GM23338 (cell line): ENCODE measurements around the gene RPTOR. TPM values are rescaled to one million over a fixed set of nuclear protein-coding genes. Genes with fewer than 3 reads are reported as not detected.
A peak's percentile ranks its signal among the peaks of the same experiment; 100 is the strongest.

Source experiments
- ATAC-seq: fragments of 200-7000 bp; cut with Tn5 transposase; 3 replicates; pipeline ENCODE4 v1.9.1; 2020
- DNase-seq: peaks from one replicate; pipeline ENCODE4 v3.0.0-alpha.2; 2015; ENCODE audit warnings: low spot score
- H2AFZ ChIP-seq: fragments of 200-600 bp; sonication (generic); 2 replicates; pipeline ENCODE4 v1.8.0; 2016; ENCODE audit warnings: antibody characterized with exemption, mild to moderate bottlenecking, moderate library complexity
- H3F3A ChIP-seq: fragments of 200-600 bp; sonication (generic); replicated peaks from 2 replicates; pipeline ENCODE4 v1.8.0; 2017; ENCODE audit warnings: antibody characterized with exemption, mixed run types, low read depth
- H3K27ac ChIP-seq: fragments of 200-600 bp; sonication (generic); 2 replicates; pipeline ENCODE4 v1.6.1; 2016; ENCODE audit warnings: low read depth
- H3K27me3 ChIP-seq: fragments of 200-600 bp; sonication (generic); 2 replicates; pipeline ENCODE4 v1.8.0; 2016; ENCODE audit warnings: mild to moderate bottlenecking, mixed run types, moderate library complexity; ENCODE audit not compliant: insufficient read depth
- H3K36me3 ChIP-seq: fragments of 200-600 bp; sonication (generic); 2 replicates; pipeline ENCODE4 v1.8.0; 2016; ENCODE audit warnings: mild to moderate bottlenecking; ENCODE audit not compliant: insufficient read depth
- H3K4me1 ChIP-seq: fragments of 200-600 bp; sonication (generic); 2 replicates; pipeline ENCODE4 v1.8.0; 2016; ENCODE audit warnings: mild to moderate bottlenecking, moderate library complexity; ENCODE audit not compliant: insufficient read depth
- H3K4me2 ChIP-seq: fragments of 200-600 bp; sonication (generic); 2 replicates; pipeline ENCODE4 v1.7.1; 2017; ENCODE audit warnings: mixed run types
- H3K4me3 ChIP-seq: fragments of 200-600 bp; sonication (generic); 2 replicates; pipeline ENCODE4 v1.6.1; 2016; ENCODE audit warnings: mixed run types
- H3K79me2 ChIP-seq: fragments of 200-600 bp; sonication (generic); replicated peaks from 2 replicates; pipeline ENCODE4 v1.8.0; 2017; ENCODE audit warnings: mild to moderate bottlenecking; ENCODE audit not compliant: insufficient read depth
- H3K9me2 ChIP-seq: fragments of 200-600 bp; sonication (generic); 2 replicates; pipeline ENCODE4 v1.8.0; 2017; ENCODE audit not compliant: insufficient read depth
- H4K20me1 ChIP-seq: fragments of 200-600 bp; sonication (generic); replicated peaks from 2 replicates; pipeline ENCODE4 v1.8.0; 2017; ENCODE audit warnings: mild to moderate bottlenecking; ENCODE audit not compliant: insufficient read depth
- H3K27ac Mint-ChIP-seq: 2 replicates; pipeline ENCODE4 v1.8.0; 2020; ENCODE audit warnings: inconsistent platforms, mild to moderate bottlenecking, moderate library complexity, mixed read lengths
- H3K27me3 Mint-ChIP-seq: 3 replicates; pipeline ENCODE4 v1.8.0; 2022; ENCODE audit warnings: low read depth, mild to moderate bottlenecking, moderate library complexity, mixed read lengths, inconsistent platforms; ENCODE audit not compliant: insufficient read depth, poor library complexity
- H3K36me3 Mint-ChIP-seq: 3 replicates; pipeline ENCODE4 v1.8.0; 2021; ENCODE audit warnings: low read depth, mild to moderate bottlenecking, inconsistent platforms, moderate library complexity, mixed read lengths
- H3K4me1 Mint-ChIP-seq: 3 replicates; pipeline ENCODE4 v1.8.0; 2020; ENCODE audit warnings: mild to moderate bottlenecking, inconsistent platforms, mixed read lengths
- H3K4me3 Mint-ChIP-seq: 3 replicates; pipeline ENCODE4 v1.8.0; 2021; ENCODE audit warnings: moderate library complexity, mild to moderate bottlenecking, inconsistent platforms, mixed read lengths
- H3K9me3 Mint-ChIP-seq: 3 replicates; pipeline ENCODE4 v1.8.0; 2020; ENCODE audit warnings: moderate library complexity, mild to moderate bottlenecking, inconsistent platforms, mixed read lengths
- CREB1 ChIP-seq: fragments of 250-450 bp; sonication (Bioruptor Pico); IDR thresholded peaks from 2 replicates; pipeline ENCODE4 v1.5.0; 2020; ENCODE audit warnings: low read depth, mild to moderate bottlenecking, moderate library complexity
- CTCF ChIP-seq, 2 experiments: fragments of 200-600 bp in 1 of 2; sonication (generic) in 1 of 2; conservative IDR thresholded peaks; 2 replicates each; pipeline versions ENCODE4 v1.5.1 to v1.6.1; 2016 to 2017; ENCODE audit warnings: antibody characterized with exemption in 2 of 2, low read depth in 2 of 2, mild to moderate bottlenecking in 2 of 2, moderate library complexity in 1 of 2
- ETS1 ChIP-seq: IDR thresholded peaks from 2 replicates; pipeline ENCODE4 v1.6.1; 2016; ENCODE audit warnings: antibody characterized with exemption
- EZH2 ChIP-seq: fragments of 200-600 bp; sonication (generic); IDR thresholded peaks from one replicate; pipeline ENCODE4 v1.8.0; 2017; ENCODE audit warnings: antibody characterized with exemption, mild to moderate bottlenecking, low read depth; ENCODE audit not compliant: unreplicated experiment
- EZH2phosphoT487 ChIP-seq: fragments of 200-600 bp; sonication (generic); IDR thresholded peaks from one replicate; pipeline ENCODE4 v1.8.1; 2018; ENCODE audit warnings: antibody characterized with exemption; ENCODE audit not compliant: unreplicated experiment
- NANOG ChIP-seq: IDR thresholded peaks from 2 replicates; pipeline ENCODE4 v1.6.1; 2016; ENCODE audit warnings: antibody characterized with exemption, borderline replicate concordance
- POLR2AphosphoS5 ChIP-seq: IDR thresholded peaks from 2 replicates; pipeline ENCODE4 v1.6.1; 2016; ENCODE audit warnings: antibody characterized with exemption, low read depth
- REST ChIP-seq: IDR thresholded peaks from one replicate; pipeline ENCODE4 v1.6.1; 2018; ENCODE audit warnings: antibody characterized with exemption; ENCODE audit not compliant: unreplicated experiment
- STAT1 ChIP-seq: IDR thresholded peaks from one replicate; pipeline ENCODE4 v1.6.1; 2016; ENCODE audit warnings: antibody characterized with exemption; ENCODE audit not compliant: unreplicated experiment
- ZNF114 ChIP-seq: fragments of 250-450 bp; sonication (Bioruptor Pico); IDR thresholded peaks from 2 replicates; pipeline ENCODE4 v1.5.0; 2020; ENCODE audit warnings: mild to moderate bottlenecking, moderate library complexity
- polyA plus RNA-seq: library from polyadenylated mRNA; unstranded; fragments of >200 nt; fragmentation: Nextera tagmentation; extraction: Ambion mirVana; gene quantifications from 2 replicates; pipeline ENCODE4 v1.2.1, GENCODE V29; 2016
- total RNA-seq: library from RNA; depleted of rRNA; stranded (reverse); fragments of >200 nt; shearing (Covaris generic); gene quantifications from 2 replicates; pipeline ENCODE4 v1.2.3, GENCODE V29; 2014

Gene RPTOR
- total and polyA plus RNA-seq, 2 experiments from 2014 or later = 9.5 to 38.0 TPM

GRCh38 chr17:80751946-80752581 is 207.4 kb downstream of the RPTOR start (continued):
- TF ChIP-seq REST = no peak

GRCh38 chr17:80753685-80754345 is 209.2 kb downstream of the RPTOR start:
- no peak overlapping the region for H3K27ac ChIP-seq
- H3F3A ChIP-seq = no peaks in the 10 kb centered on the region
- peaks cover 3% of the 10 kb centered on the region for H3K27me3 Mint-ChIP-seq
- H3K4me1 ChIP-seq = 0 out of 2 replicates have a peak, but pooled peaks cover 9% of the 10 kb centered on the region
- TF ChIP-seq STAT1 (no peak), NANOG (no peak), EZH2 (no peak), ZNF114 (CRISPR knock-in tag) (no peak), EZH2phosphoT487 (no peak), REST (no peak), POLR2AphosphoS5 (no peak), CREB1 (CRISPR knock-in tag) (no peak), ETS1 (no peak), CTCF (conservative IDR thresholded peaks at IDR 0.05; ENCODE audit: low read depth in 2 of 2) (no peak)
- peaks cover 12% of the 10 kb centered on the region for H3K36me3 Mint-ChIP-seq
- H2AFZ ChIP-seq = no peak overlapping the region
- no peaks in the 10 kb centered on the region for H3K27me3 ChIP-seq
- H3K36me3 ChIP-seq = no peaks in the 10 kb centered on the region
- peak overlapping the region; percentile 49 for H3K27ac Mint-ChIP-seq
- H3K9me2 ChIP-seq = no peaks in the 10 kb centered on the region
- DNase-seq = no peak
- H3K4me2 ChIP-seq = no peak overlapping the region
- ATAC-seq = no peak
- H3K4me3 ChIP-seq = no peak overlapping the region
- no peaks in the 10 kb centered on the region for H3K9me3 Mint-ChIP-seq
- peaks cover 29% of the 10 kb centered on the region for H3K4me1 Mint-ChIP-seq
- no peak overlapping the region for H3K4me3 Mint-ChIP-seq
- 0 out of 2 replicates have a peak, but pooled peaks cover 4% of the 10 kb centered on the region for H4K20me1 ChIP-seq
- H3K79me2 ChIP-seq = no peaks in the 10 kb centered on the region
